ENCODE results near the gene SLC12A6.
"Not testable (repeated sequence)": the region's sequence is repeated elsewhere in the genome, so short reads cannot be mapped to it uniquely, and the experiment has no call there.

SLC12A6 gene

DNA sequence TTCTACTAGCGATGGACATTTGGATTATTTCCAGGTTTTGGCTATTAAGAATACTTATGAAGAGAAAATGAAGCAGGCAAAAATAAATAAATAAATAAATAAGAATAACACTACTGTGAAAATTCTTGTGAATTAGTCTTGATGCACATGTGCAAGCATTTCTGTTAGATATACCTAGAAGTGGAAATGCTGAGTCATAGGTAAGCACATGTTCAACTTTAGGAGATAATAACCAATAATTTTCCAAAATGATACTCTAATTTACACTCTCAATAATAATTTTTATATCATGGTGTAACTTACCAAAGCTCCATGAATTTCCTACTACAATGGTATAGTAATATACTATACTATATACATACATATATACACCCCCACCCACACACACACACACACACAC lies 89.4 kb downstream of the SLC12A6 start:
- DNase-seq, result no peak

DNA sequence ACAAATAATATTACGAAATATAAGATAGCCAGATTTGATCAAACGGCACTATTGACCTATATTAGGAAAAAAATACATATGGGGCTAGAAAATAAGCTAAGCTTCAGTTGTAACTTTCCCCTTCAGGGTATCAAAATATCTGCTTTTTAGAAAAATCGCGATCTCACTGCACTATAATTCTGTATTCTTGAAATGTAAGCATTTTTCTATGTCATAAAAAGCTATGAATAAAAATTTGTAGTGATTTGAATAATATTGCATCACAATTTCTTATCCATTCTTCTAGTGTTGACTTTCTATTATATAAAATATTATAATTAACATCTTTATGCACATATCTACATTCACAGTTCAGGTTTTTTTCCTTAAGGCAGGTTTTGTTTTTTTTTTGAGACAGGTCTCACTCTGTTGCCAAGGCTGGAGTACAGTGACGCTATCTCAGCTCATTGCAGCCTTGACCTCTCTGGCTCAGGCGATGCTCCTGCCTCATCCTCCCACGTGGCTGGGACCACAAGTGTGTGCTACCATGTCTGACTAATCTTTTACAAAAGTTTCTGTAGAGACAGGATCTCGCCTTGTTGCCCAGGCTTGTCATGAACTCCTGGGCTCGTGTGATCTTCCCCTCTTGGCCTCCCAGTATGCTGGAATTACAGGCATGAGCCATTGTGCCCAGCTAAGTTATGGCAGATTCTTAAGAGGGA lies 91.2 kb downstream of the SLC12A6 start:
- DNase-seq, result no peak

DNA sequence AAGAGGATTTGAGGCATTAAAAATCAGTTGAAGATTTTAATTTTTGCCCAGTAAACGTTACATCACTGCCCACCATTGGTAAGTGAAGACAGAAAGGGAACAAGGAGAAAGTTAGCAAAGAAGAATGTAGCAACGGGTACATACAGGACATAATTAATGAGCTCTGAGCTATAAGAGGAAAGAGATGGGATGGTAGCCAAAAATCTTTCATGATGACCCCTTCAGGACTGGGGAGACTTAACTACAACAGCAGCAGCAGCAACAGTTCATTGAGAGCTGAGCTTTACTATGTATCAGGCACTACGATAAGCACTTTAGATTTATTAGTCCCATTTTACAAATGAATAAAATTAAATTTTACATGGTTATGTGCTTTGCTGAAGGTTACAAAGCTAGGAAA lies 94.4 kb downstream of the SLC12A6 start:
- DNase-seq, result no peak

DNA sequence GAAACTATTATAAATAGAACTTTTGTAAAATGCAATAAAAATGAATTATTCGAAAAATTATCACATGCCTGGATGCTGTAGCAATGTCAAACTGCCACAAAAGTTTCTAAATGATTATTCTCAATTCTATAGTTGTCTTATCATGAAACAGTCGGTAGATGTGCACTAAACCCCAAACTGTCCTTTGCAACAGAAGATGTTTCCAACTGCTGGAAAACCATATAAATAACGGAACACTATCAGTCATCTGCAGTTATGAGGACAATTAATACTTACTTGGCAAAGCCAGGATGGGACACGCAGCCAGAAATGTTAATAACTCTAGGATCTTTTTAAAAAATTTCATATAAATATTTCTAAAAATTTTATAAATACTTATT lies 95.3 kb downstream of the SLC12A6 start:
- DNase-seq, result no peak

DNA sequence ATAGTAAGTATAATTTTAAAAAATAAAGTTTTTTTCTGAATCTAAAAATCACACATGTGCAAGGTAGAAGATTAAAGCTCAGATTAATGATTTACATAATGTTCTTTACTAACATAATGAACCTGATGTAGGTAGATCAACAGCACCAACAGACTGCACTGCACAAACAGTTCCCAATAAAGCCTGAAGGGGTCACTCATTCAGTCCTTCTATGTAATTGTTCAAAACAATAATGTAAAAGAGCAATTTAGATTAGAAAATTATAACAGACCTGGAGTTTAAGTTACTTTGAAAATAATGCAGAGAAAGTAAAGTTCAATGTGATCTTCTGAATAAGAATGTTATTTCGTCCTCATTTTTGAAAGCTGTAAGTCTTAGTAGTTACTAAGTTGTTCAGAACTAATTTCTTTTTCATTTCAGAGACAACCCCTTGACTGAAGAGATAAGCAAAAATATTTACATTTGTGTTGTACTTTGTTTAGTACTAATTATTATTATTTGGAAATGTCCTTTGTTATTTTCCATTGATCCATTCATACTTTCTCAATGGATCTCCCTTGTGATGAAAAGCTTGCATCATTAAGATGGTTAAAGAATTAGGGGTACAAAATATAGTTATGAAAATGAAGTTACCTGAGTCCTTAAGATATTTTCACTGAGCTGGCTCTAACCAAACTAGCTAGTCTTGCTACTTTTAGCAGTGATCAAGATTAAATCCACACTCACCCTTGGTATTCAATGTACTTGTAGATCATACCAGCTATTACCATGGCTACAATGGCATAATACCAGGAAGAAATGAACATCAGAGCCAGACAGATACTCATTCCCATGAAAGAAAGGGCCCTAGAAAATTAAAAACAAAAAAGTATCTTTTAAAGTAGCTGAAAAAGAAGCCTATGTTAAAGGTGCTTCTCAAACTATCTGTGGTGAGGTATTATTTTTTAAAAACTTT lies 95.9 kb downstream of the SLC12A6 start:
- DNase-seq, result no peak

DNA sequence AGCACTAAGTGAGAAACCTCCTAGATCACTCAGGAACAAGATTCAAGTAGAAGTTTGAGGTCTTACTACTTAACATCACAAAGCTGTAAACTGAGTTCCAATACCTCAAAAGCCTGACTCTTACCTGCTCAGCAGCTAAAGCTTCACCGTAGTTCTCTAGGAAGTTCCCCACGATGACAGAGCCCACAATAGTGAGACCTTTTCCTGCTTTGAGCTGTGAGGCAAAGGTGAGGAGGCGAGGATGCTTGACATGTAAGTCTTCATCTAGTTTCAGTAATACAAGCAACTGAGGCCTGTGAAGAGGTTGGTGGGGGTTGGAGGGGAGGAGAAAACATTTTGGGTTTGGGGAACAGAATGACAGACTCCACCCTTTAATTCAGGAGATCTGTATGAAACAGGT lies 97.0 kb downstream of the SLC12A6 start:
- no peak for DNase-seq

DNA sequence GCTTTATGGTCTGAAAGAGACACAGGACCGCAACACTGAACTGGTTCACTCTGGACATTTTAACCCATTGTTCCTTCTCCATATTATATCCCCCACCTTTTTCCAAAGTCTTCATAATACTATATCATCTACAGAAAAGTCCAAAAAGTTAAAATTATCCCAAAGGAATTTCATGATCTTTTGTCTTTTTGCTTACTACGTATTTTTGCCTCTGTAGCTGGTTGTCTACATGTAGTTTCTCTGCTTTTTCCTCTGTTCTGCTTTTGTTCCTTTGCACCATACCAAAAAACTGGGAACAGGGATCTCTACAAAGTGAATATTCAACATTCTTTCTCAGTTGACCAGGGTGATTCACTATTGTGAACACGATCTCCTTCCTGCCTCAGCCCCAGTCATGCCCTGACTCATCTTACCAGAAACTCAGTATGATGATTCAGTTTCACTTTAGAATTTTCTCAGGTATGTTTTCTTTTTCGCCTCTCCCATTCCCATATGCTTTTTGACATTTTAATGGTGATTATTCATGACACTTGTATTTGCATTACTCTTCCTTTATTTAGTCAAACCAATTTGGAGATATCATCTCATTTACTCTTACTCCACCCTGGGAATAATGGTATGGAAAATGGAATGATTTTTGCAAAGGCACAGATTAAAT lies 98.3 kb downstream of the SLC12A6 start:
- no peak for DNase-seq

DNA sequence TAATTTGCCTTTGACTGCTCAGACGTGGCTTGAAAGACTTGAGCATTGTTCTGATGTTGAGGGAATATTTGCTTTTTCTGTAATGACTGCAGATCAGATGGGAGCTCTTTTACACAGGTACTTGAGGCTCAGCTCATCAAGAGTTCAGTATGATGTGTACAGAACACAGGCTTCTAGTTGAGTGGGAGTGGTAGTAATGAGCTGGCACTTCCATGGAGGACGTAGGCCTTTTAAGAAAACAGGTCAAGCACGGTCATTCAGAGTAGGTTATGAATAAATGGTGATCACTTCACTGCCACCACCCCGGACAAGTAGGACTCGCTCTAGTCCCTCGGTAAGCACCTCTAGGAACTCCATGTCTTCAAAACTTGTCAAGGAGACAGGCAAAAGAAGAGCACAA lies 104.0 kb downstream of the SLC12A6 start:
- DNase-seq, result no peak

DNA sequence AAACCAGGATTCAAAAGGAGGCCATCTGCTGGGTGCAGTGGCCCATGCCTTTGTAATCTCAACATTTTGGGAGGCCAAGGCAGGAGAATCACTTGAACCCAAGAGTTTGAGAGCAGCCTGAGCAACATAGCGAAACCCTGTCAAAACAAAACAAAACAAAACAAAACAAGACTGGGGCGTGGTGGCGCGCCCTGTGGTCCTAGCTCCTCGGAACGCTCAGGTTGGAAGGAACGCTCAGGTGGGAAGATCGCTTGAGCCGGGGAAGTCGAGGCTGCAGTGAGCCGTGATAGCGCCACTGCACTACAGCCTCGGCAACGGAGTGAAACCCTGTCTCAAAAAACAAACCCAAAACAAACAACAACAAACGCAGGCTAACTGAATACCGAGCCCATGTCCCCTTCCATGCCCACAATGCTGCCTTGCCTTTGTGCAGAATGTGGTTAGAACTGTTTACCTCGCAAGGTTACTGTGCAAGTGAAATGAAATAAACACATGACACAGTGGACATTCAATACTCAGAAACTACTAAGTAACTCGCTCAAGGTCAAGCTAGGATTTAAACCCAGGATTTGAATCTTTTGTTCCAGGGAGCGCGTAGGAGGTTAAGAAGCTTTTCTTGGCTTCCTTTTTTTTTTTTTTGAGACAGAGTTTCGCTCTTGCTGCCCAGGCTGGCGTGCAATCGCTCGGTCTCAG lies 113.5 kb downstream of the SLC12A6 start:
- DNase-seq, result no peak

DNA sequence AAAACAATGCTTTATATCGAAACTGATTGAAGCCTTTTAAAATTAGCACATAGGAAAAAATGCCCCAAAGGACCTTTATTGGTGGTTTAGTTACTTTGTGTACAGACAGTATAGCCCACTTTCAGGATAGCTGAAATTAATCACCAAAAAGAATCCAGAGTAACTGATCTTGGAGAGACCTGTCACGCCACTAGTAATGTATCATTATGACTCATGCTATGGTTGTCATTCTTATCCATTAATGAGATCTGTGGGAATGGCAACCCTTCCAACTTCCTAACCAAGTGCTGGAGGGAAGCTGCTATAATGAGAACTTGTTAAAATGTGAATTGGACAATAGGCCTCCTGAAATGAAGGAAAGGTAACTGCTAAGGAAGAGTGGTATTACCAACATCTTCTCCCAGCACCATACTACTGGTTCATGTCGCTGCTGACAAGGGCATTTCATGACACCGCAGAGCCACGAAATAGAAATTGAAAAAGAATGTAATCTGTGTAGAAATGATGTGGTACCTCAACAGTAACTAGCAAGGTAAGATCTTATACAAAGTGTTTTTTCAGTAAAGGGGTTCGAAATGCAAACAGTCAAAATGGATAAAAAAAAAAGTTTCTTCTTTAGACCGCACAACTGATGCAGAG lies 119.9 kb downstream of the SLC12A6 start:
- no peak for DNase-seq

DNA sequence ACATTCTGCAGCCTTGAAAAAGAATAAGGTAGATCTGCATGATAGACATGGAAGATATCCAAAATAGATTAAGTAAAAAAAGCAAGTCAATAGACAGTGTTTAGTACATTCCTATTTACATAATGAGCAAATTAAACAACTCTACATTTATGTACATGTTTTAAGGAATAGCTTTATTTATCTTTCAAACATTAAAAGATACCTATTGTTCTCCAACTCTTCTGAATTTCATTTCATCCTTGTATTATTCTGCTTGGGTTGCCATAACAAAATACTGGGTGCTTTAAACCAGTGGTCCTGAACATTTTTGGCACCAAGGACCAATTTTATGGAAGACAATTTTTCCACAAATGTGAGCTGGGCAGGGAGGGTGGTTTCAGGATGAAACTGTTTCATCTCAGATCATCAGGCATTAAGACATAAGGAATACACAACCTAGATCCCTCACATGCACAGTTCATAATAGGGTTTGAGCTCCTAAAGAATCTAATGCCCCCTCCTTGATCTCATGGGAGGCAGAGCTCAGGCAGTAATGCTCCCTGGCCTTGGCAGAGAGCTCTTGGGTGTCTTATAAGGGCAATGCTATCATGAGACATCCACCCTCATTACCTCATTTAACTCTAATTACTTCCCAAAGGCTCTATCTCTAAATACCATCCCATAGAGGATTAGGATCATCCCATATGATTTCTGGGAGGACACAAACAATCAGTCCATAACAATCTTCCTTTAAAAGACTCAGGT lies 120.9 kb downstream of the SLC12A6 start:
- DNase-seq, result no peak

DNA sequence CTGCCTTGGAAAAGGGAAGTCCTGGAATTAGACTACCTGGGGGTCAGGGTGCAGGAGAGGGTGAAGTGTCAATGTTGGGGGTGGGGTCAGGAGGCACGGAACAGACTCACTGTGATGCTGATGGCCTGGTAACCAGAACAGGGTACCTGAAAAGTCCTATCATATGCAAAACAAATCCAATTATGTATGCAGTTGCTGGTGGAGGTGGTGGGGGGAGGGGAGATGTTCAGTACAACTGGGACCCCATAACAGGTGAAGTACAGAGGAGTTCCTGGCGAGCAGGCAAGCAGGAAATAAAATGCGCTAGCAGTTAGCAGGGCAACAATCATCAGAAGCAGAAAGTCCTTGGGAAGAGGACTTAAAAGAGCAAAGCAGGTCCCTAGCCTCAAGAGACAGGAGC lies 123.4 kb downstream of the SLC12A6 start:
- no peak for DNase-seq

DNA sequence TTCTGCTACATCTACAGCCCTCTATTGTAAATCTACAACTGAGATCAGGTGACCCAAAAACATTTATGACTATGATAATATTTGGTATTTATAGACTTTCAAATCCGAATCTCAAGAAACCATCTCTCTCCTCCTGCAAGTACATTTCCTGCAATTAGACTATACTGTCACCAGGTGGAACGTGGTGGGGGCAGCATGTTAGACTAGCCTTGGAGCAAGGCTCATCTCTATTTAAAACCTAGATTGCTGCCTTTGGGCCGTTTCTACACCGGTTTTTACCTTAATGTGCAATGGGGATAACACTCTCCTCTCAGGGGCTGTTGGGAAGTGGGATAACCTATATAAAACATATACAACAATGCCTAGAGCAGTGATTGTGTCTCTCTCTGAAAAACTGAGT lies 123.9 kb downstream of the SLC12A6 start:
- DNase-seq, result no peak

DNA sequence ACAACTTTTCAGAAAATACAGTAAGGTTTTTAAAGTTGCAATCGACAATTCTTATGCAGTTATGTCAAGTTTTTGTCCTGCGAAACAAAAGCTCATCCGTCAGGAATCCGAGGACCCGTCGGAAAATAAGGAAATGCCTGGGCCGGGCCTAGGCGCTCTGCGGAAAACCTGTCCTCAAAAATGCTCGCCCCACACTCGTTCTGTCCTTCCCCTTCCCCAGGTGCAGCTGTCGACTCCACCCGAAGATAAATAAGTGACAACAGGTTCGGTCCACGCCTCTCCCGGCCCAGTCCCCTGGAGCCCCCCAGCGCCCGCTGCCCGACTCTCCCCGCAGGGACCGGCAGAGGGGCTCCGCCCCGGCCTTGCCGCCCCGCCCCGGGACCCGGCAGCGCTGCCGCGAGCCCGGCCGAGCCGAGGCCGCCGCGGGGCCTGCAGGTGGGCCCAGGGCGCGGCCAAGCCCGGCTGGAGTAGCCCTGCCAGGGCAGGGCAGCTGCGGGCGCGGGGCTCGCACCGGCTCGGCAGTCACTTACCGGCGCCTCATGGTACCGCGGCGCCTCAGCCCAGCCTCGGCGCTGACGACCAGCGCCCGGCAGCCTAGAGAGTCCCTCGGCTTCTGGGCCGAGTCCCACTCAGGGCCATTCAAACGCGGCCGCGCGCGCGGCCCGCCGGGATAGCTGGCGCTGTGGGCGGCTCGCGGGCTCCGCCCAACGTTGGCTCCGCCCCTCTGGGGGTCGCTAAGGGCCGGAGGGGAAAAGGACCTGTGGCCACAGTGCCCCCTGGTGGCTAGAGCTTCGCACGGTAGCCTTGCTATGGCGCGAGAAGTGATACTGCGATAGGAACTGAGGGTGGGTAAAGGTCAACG lies 127.9 kb downstream of the SLC12A6 start, which contains the start of gene KATNBL1:
Gene KATNBL1, minus strand, starts transcription at position 676 of the 862 bp plus-strand sequence. CDS start 46,420 bp downstream, outside the sequence.
- DNase-seq, result peak; percentile 82 to 91

DNA sequence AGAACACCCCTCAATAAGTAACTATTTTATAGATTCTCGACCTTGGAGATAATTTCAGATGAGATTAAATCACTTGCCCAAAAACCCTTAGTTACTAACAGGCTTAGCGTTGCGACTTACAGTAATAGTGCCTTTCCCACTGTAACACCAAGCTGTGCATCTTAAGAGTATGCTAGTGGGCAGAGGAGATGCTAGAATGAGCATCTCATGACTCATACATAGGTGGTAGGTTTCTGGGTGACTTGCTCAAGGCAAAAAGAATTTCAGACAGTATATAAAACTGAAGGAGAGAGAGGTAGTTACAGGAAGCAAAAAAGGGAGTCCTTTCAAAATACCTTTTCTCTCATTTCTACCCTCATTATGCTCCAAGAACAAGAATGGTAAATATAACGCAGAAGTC lies 131.6 kb downstream of the SLC12A6 start:
- no peak for DNase-seq

DNA sequence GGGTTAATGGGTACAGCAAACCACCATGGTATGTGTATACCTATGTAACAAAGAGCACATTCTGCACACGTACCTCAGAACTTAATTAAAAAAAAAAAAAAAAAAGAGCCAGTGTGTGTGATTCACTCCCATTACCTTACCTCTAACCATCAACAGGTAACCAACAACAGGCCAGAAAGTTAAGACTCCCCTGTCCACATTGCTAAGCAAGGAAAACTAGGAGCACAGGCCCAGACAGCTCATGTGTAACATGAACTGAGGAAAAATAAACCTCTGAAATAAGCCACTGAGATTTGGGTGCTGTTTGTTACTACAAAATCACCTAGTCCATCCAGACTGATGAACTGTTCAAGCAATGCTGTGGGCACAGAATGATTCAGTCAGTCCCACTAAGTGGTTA lies 133.6 kb downstream of the SLC12A6 start:
- no peak for DNase-seq

DNA sequence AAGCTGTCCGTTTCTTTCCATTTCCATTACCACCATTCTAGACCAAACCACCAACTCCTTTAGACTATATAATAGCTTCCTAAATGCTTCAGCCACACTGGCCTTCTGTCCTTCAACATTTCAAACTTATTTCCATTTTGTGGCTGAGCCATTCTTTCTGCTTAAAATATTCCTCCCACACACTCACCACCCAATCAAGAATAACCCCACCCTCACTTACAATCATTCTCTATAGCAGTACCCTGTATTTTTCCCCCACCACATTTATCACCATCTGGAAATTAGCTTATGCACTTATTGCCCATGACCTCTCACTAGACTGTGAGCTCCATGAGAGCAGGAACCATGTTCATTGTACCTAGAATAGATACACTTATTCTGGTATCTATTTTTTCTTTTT lies 134.3 kb downstream of the SLC12A6 start:
- no peak for DNase-seq

DNA sequence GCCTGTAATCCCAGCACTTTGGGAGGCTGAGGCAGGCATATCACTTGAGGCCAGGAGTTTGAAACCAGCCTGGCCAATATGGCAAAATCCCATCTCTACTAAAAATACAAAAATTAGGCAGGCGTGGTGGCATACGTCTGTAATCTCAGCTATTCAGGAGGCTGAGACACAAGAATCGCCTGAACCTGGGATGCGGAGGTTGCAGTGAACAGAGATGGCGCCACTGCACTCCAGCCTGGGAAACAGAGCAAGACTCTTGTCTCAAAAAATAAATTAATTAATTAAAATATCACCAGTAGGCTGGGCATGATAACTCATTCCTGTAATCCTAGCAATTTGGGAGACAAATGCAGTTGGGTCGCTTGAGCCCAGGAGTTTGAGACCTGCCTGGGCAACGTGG lies 144.3 kb downstream of the SLC12A6 start:
- DNase-seq, result not testable (repeated sequence)

DNA sequence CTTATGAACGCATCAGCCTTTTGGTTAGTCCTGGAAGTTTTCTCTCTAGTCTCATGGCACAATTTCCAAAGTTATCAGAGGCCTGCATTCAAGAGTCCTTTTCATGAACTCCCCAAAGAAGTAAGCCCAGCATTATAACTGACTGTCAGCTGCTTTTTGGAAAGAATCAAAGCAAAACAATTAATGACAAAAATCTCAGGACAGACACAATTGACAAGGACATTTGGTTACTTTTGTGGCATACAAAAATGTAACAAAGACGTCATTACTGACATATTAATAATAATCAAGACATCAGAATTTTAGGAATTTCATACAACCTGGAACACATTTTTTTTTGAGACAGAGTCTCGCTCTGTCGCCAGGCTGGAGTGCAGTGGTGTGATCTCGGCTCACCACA lies 148.9 kb downstream of the SLC12A6 start:
- no peak for DNase-seq

DNA sequence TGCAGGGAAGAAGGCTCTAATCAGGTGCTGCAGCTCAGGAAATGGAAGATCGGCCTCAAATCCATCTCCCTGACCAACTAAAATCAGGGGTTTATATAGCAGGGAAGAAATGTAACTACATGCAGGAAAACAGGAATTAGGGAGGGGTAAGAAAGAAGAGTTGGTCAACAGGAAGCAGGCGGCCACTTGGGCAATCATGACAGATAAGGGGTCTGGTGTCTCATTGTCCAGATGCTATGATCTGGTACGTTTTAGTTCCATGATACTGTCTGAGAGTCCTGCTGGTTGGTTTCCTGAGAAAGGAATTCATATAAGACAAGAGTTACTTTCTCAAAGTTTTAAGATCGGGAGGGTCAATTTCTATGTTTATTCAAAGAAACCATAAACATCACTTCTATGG lies 151.9 kb downstream of the SLC12A6 start:
- DNase-seq, result no peak

DNA sequence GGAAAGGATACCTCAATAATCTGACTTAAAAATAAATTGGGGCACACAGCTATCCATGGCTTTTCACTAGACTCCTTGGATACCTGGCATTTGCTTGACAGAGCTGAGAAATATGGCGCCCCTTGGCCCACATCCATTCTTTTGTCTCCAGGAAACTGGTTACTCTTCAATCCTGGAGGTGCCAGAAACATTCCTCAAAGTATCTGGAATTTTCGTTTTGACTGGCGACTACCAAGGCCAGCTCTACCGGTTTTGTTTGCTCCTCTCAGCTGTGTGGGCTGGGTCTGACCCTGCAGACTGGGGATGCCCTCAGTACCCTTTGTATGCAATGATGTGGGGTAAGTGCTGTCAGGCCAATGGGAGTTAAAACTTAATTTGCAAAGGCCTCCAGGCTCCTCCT lies 154.6 kb downstream of the SLC12A6 start:
- no peak for DNase-seq

Data from NCI-H1930 (cell line).